GM12873 (cell line): ENCODE results near the gene VGLL4.

Experiments
- CTCF ChIP-seq: IDR thresholded peaks from 2 replicates; pipeline ENCODE4 v1.5.1; 2012; ENCODE audit warnings: low read depth, mild to moderate bottlenecking, moderate library complexity, low read length, control low read depth; ENCODE audit not compliant: insufficient read depth; ENCODE audit errors: missing control alignments

Gene VGLL4

GRCh38 chr3:11558411-11558903 is 85.3 kb downstream of the VGLL4 start:
- TF ChIP-seq CTCF = no peak

GRCh38 chr3:11558002-11558401 is 85.7 kb downstream of the VGLL4 start:
- no peak for TF ChIP-seq CTCF

DNA sequence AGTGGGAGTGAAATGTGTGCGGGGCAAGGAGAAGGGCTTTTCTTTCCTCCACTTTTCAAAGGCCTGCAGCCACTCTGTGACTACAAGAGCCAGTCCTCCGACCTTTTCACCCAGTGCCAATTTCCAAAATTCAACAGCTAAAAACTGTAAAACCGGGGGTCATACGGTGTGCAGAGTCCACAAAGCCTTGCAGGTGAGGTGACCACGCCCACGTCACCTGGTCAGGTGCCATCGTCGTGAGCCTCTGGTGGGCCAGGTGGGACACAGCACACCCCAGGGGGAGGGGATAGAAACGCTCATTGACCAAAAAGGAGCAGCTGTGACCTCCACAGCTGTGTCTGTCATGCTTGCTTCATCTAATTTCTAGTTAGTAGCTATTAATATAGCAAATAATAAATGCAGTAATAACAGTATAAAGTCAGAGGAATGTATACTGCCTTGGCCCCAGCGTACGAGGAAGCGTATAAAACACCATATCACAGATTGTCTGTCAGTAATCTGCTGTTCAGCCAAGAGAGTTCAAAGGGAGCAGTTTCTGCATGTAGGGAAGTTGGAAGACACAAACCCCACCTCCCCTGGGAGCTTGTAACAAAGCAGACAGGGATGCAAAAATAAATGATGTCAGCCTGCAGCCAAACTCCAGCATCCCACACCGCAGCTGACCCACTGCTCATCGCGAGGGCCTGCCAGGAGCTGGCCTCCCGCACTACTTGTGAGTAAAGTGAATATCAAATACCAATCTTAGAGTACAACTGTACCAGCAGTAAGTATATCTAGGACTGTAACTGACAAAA is 86.7 kb downstream of the VGLL4 start:
- TF ChIP-seq CTCF = no peak

GRCh38 chr3:11555881-11556633 is 87.7 kb downstream of the VGLL4 start:
- no peak for TF ChIP-seq CTCF

- TF ChIP-seq CTCF = no peak
Measured at GRCh38 chr3:11555211-11555782, 88.4 kb downstream of the VGLL4 start.

- TF ChIP-seq CTCF = no peak
Measured at GRCh38 chr3:11554666-11555065, 89.0 kb downstream of the VGLL4 start.

GRCh38 chr3:11554236-11554610 is 89.5 kb downstream of the VGLL4 start:
- TF ChIP-seq CTCF = no peak
